HG03064 (cell line): Measurements from ENCODE around the gene CCNJL.
"Not testable (repeated sequence)": the region's sequence is repeated elsewhere in the genome, so short reads cannot be mapped to it uniquely, and the experiment has no call there.

Experiments
- ATAC-seq: cut with Tn5 transposase; IDR thresholded peaks from one replicate; pipeline ENCODE4 v1.9.1; 2021; ENCODE audit warnings: low read depth; ENCODE audit not compliant: unreplicated experiment

The CCNJL gene

DNA sequence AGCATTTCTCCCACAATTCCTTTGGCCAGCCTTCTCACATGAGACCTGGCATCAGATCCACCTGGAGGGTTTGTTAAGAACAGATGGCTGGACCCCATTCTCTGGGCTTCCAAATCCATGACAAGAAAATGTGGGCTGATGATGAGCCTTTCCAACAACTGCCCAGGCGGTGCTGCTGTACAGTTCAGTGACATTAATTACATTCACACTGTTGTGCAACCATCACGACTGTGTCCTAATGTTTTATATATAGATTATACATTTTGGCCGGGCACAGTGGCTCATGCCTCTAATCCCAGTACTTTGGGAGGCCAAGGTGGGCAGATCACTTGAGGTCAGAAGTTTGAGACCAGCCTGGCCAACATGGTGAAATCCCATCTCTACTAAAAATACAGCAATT is 22.4 kb upstream of the CCNJL start:
- ATAC-seq, result not testable (repeated sequence)

DNA sequence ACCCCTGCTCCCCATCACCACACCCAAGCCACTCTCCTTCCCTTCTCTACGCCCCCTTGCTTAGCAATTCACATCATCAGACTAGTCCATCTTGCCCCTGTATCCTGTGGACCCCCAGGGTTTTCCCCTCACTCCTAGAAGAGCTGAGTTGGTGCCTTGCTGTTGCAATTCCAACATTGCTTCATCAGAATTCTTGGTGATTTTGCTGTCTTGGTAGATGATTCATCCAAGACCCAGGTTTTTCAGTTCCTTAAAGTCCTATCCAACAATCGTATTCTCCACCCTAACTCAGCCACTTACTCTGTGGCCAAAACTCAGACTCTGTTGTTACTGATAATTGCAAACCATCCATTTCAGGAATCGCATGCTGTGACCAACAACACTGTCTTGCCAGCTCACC is 21.4 kb upstream of the CCNJL start:
- ATAC-seq, result no peak

DNA sequence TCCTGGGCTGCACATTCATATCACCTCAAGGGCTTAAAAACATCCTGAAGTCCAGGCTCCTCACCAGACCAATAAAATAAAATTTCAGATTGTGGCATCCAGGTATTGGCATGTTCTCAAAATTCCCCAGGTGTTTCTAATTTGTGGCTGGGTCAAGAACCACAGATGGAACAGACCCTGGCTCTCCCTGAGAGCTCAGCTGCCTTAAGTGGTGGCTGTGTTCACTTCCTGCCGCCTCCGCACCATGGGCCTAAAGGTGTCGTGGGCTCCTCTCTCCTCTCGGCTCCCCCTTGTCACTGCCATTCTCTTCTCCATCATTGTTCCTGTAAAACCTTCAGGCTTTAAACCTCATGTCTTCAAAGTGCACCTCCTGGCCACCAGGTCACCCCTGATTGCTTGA is 17.8 kb upstream of the CCNJL start:
- ATAC-seq, result no peak

DNA sequence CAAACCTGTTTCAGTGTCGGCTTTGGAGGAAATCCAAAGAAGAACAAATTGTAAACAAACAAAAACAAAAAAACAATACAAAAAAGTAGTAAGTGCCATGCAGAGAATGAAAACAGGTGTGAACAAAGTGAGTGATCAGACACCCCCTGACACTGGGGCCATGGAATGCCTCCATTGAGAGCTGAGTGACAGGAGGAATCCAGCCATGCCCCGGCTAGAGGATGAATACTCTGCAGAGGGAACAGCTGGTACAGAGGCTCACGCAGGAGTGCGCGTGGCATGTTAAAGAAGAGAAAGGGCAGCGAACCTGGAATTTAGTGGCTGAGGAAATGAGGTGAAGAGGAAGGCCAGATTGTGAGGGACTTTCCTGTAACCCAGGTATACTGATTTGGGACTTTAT is 15.5 kb upstream of the CCNJL start:
- no peak for ATAC-seq

DNA sequence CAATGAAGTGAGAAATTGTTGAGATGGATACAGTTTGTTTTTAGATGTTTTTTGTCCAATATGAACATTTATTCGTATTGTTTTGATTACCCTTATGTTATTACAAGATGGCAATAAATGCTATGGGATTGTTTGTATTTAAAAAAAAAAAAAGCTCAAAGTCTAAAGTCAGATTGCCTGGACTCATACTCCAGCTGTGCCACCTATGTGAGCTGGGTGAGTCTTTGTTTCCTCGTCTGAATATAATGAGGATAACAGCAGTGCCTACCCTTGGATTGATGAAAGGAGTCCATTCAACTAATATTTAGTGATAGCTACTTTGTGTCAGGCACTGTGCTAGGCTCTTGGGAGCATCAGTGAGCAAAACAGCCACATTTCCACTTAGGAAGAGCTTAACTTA is 14.6 kb upstream of the CCNJL start:
- no peak for ATAC-seq

DNA sequence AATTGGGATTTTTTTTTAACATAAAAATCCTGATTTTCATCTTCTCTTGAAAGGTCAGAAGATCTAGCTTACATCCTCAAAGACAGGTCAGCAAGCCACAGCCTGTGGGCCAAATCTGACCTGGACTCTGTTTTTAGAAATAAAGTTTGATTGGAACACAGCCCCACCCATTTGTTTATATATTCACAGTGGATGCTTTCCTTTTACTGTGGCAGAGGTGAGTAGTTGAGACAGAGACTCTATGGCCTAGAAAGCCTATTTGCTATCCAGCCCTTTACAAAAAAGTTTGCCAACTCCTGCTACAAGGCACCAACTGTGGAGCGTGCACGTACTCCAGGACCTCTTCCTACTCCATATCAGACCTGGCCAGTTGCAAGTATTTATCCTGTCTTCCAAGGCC is 13.4 kb upstream of the CCNJL start:
- no peak for ATAC-seq

DNA sequence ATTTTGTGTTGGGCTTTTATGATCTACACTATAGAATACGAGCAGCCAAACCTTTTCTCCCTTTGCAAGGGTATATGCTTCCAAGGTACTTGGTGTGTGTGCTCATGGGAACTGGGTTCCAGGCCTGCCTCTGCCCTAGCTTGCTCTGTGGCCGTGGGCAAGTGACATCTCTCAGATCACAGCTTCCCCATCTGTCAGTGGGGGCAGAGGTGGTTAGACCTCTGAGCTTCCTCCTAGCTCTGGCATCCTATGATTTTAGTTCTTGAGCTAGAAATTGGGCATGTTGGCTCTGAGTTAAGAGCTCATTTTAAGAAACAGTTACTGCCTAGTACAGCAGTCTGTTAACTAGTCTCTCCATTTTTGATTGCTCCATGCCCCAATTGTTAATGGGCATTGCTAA is 12.5 kb upstream of the CCNJL start:
- ATAC-seq, result no peak

DNA sequence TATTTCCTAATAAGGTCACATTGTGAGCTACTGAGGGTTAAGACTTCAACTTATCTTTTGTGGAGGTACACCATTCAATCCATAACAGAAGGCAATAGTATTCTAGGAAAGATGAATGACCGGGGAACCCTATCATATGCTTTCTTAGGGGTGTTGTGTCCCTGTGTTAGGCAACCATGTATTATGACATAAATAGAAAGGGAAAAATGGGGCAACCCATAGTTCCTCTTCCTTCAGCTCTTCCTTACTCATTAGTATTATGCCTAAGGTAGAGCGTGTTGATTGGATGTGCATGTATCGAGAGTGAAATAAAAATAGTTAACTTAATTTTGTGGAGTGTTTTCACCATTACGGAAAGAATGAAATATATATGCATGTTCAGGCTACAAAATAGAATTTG is 6.0 kb upstream of the CCNJL start:
- ATAC-seq, result no peak

DNA sequence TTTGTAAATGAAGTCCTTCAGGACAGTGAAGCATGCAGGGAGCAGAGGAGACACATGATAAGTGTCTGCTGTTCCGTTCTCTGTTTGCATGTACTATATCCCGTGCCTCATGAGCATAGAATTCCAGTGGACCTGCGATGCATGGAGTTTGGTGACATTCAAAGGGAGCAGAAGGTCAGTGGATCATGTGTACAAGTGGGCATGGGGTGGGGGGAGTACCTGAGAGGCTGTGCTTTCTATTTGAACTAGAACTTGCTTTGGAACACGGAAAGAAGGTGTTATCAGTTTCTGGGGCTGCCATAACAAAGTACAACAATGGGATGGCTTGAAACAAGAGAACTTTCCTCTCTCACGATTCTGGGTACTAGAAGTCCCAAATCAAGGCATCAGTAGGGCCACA is 5.1 kb upstream of the CCNJL start:
- ATAC-seq, result no peak

DNA sequence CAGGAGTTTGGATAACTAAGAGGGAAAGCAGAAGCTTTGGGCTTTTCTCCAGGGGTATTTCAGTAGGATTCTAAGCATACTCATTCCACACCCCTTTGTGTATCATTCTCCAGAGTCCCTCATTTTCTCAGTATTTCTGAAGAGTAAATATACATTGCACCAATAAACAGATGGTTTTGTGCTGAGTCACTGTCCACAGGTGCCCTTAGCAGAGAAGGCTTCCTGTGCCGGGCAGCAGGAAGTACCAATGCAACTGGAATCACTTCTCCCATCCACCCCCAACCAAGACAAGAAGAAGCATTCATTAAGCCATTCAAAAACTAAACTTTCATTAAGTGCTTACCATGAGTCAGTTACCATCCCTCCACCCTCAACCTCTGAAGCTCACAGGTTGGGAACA is 3.6 kb upstream of the CCNJL start:
- ATAC-seq, result no peak

DNA sequence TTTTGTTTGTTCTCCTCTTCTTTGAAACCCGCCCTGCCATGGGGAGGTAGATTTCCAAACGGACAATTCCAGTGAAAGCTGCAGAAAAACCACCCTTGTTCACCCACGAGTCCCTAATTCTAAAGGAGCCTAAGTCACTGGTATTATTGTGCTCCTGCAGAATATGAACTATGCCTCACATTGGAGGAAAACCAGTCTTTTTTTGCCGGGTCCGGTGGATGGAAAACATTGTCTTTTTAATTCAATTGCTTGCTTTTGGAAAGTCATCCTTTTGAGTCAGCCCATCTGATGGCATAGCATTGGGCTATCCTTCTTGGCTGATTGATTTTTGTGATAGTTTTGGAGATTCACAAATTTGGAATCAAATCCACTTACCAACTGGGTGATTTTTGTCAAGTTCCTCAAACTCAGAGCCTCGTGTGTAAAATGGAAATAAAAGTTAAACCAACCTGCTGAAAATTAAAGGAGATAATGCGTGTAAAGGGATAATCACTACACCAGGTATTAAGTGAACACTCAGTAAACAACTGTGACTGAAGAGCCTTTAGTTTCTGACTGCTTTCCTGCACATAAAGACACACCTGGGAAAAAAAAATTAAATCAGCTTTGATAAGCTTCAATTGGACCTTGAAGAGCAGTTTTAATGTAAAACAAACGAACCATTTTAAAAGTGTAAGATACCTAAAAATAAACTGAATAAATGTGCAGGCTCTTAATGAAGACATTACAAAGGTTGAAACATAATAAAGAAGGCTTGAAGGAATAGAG is 780 bp upstream of the CCNJL start:
- ATAC-seq, result no peak

DNA sequence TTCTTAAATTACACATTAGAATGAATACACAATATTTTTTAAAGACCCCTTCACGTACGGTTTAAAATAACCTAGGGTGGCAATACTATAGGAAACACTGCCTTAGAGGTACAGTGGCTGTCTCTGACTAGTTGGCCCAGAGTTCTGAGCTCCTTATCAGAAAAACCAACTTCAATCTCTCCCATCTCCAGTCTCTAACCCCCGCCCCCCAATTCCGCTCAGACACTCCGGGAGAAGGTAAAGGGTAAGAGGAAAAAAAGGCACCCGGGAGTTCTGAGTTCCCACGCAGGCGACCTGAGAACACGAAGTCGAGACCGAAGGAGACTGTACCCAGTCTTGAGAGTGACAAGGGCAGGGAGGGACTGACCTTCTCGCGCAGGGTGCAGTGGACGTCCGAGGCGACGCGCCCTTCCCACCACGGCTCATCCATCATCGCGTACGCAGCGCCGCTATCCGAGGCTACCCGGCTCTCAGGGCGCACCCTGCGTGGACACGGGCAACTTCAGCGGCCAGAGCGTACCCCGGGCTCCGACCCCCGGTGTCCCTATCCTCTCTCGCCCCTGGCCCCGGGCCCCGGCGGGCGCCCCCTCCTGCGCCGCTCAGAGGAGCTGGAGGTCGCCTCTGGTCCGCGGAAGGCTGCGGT is 752 bp downstream of the CCNJL start:
- ATAC-seq, result no peak

DNA sequence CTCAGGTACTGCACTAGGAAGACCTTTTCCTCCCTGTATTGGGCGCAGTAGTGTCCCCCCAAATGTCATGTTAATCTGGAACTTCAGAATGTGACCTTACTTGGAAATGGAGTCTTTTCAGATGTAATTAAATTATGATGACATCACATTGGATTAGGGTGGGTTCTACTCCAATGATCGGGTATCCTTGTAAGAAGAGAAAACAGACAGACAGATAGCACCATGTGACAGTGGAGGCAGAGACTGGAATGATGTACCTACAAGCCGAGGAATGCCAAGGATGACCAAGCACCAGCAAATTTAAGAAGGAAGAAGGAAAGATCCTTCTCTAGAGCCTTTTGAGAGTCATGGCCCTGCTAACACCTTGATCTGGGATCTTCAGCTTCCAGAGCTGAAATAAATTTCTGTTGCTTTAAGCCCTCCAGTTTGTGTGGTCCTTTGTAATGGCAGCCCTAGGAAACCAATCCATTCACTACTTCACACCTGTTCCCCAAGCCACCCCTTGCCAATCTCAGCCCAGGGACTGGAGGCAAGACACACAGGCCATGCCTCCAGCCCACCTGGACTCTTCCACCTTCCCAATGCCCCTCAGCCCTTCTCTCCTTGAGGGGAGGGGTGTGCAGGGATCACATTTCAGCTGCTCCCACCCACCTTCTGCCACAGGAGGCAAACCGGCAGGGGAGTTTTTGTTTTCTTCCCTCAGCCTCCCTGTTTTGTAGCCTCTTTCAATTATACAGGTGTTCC is 1.6 kb downstream of the CCNJL start:
- no peak for ATAC-seq

DNA sequence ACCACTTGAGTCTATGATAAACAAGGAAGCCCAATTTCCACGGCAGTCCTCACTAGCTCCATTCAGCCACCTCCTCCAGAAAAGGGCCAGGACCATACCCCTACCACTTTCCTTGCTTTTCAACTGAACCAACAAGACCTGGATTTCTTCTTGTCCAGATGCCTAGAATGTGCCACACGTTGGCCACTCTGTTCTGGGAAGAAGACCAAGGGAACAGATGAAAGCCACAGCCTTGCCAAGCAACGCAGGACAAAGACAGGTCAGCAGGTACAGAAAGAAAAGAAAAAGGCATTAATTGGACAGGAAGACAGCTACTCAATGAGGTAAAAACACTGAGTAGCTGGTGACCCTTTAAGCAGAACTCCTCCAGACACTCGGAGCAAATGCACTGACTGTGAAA is 2.2 kb downstream of the CCNJL start:
- ATAC-seq, result no peak

DNA sequence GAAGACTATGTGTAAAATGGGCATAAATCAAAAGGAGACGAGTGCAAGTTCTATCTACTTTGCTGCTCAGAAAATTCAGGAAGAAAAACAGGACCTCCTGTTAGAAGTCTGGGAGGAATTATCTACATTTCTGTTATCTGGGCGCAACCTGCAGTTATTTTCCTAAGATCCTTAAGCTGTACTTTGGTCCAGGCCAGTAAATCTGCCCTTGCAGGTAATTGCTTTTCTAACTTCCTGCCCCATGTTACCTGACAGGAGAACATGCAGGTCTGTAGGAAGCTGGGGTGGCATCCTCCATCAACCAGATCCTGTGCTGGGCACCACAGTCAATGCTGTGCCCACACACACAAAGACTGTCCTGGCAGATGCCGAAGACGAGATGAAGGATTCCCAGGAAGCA is 5.7 kb downstream of the CCNJL start:
- ATAC-seq, result no peak

DNA sequence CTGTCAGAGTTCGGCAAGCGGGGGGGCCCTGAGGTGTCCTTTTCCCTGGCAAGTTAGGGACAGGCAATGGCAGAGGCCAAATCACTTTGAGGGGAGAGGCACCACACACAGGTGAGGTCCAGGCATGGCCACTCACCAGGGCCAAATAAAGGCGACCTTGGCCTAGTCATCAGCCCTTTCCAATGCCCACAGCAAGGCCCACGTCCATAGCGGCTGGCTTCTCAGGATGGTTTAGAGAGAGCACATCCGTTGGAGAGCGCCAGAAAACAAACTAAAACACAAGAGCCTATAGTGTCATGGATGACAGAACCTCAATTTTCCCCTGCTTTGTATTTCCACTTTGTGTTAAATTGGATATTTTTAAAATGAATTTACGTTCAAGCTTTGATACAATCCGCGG is 7.0 kb downstream of the CCNJL start:
- no peak for ATAC-seq

DNA sequence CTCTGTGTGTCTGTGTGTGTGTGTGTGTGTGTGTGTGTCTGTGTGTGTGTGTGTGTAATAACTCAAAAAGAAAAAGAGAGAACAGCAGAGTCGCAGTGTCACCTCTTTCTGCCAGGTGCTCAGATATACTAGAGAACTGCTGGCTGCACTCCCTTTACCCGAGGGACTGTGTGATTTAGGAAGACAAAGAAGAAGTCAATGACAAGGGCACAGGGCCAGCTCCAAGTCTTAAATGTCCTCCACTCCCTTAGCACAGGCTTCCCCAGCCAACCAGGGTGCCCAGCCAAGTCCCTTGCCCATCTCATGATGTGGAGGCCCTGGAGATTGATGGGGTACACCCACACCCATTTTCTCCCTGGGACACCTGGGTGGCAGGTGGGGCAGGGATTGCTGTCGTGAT is 8.7 kb downstream of the CCNJL start:
- no peak for ATAC-seq

DNA sequence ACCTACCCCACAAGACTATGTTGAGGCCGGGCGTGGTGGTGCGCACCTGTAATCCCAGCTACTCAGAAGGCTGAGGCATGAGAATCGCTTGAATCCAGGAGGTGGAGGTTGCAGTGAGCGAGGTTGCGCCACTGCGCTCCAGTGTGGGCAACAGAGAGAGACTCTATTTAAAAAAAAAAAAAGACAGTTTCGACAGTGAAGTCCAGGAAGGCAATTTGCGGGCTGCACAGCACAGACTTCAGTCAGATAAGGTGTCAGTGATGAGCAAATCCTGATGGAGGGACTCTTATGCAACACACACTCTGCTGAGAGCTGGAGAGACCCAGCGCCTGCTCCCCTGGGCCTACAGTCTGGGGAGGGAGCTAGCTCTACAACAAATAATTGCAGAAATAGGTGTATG is 14.2 kb downstream of the CCNJL start:
- no peak for ATAC-seq

DNA sequence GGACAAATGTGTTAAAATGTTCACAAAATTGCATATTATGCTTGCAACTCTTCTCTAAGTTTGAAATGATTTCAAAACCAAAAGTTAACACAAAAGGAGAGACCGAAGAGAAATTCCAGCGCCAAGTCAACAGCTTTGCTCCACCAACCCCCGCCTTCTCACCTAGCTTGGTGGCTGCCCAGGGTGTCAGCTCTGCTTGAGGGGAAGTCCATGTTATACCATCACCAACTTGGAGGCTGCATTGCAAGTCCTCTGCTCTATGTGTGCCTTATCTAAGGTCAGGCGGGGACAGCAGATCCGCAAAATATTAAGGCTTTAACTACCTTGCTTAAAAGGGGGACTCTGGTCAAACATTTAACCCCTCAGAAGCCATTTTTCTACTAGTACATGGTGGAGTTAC is 14.6 kb downstream of the CCNJL start:
- ATAC-seq, result no peak

DNA sequence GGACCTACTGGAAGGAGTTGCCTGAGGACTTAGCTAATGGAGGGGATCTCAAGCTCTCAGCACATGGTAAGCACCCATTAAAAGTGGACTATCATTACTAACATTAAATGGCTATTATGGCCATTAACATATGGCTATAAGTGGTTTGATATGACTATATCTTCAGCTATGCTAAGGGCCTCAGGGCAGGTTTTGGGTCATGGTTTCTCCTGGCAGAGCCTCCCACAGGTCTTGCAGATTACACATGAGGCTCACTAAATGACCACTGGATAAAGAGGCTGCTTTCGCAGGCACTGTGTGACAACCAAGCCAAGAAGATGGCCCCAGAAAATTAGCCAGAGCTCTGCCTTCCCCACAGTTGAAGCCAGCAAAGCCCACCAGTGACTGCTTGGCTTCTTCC is 15.4 kb downstream of the CCNJL start:
- ATAC-seq, result no peak

DNA sequence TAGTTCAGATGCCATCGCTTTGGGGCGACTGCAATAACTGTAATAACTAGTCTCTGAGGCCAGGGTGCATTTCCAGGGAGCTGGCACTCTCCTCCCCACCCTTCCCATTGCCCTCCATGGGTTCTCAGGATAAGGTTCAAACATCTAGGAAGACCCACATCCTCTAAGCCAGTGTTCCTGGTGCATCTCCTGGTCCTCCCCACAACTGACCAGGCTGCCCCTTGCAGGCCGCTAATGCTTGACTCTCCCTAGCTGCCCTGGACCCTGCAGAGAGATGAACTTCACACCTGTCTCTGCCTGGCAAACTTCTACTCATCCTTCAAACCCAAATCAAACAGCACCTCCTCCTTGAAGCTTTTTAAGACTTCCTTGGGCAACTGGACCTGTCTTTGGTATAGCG is 15.9 kb downstream of the CCNJL start:
- no peak for ATAC-seq
